ENCODE data around the gene MTERF2. TPM values are rescaled to one million over a fixed set of nuclear protein-coding genes. Genes with fewer than 3 reads are reported as not detected.

The MTERF2 gene
- total RNA-seq, 1 experiment from 2014 or later, result 5.0 TPM

DNA sequence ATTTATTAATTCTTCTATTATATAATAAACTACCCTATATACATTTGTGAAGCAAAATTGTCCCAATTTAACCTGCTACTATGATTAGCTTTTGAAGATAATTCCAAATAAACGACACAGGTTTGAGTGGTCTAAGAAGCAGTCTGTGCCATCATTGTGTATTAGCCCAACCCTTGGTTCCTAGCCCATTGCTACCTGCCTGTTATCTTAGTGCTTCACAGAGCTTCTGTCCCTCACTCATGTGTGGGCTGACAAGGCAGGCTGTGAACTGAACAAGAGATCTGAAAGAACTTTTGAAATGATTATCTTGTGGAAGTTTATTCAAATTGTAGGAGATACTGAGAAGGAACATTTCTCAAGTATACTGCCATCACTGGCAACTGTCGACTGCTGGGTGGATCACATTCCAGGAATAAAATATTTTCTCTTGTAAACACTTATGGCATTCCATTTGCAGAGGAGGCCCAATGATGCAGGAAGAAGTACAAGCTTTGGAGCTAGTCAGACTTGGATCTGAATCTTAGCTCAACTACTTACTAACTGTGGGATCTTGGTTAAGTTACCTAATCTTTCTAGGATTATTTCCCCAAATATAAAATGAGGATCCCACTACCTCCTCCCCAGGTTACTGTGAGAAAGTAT, 7.8 kb upstream of the MTERF2 start:
- no peak overlapping the region for H3K4me2 ChIP-seq (ENCODE audit: insufficient read depth, insufficient read length, low read length)
- Mint-ChIP-seq H3K36me3 (ENCODE audit: insufficient read depth in 1 of 3, low read depth in 3 of 3) (peaks cover 12 to 25% (median 14%) of the 10 kb centered on the region in 3 experiments; a peak in 6 of 7 replicates), H3K27me3 (ENCODE audit: low read depth) (no peaks in the 10 kb centered on the region), H3K27ac (no peak overlapping the region), H3K4me1 (no peaks in the 10 kb centered on the region), H3K4me3 (no peak overlapping the region), H3K9me3 (no peaks in the 10 kb centered on the region)
- no peak overlapping the region for H3K23ac ChIP-seq (ENCODE audit: insufficient read length, low read depth, low read length)
- H3K9me3 ChIP-seq (ENCODE audit: control insufficient read depth, low read depth, low read length), result no peaks in the 10 kb centered on the region
- no peak overlapping the region for H3K9ac ChIP-seq (ENCODE audit: extremely low read depth, insufficient read length, low read length)
- H2BK20ac ChIP-seq (ENCODE audit: low read depth, low read length, poor library complexity, severe bottlenecking), result no peak overlapping the region
- H4K8ac ChIP-seq (replicated peaks; ENCODE audit: insufficient read length, low read depth, low read length), result no peak overlapping the region
- no peak overlapping the region for H3K14ac ChIP-seq (ENCODE audit: insufficient read depth, low read length)
- H4K20me1 ChIP-seq (ENCODE audit: control insufficient read depth, insufficient read depth, insufficient read length), result no peaks in the 10 kb centered on the region
- H3K4ac ChIP-seq (ENCODE audit: low read depth, low read length), result no peak overlapping the region
- H4K91ac ChIP-seq (ENCODE audit: insufficient read length, low read depth, low read length), result no peak overlapping the region
- no peaks in the 10 kb centered on the region for H3K79me2 ChIP-seq (ENCODE audit: insufficient read depth, low read length)
- no peaks in the 10 kb centered on the region for H3K79me1 ChIP-seq (ENCODE audit: insufficient read depth, low read depth, low read length, poor library complexity, severe bottlenecking)
- DNase-seq, result no peak
- H3K4me1 ChIP-seq (ENCODE audit: insufficient read depth, low read length), result no peaks in the 10 kb centered on the region
- H2BK5ac ChIP-seq (ENCODE audit: insufficient read length, low read length), result no peak overlapping the region
- no peak overlapping the region for H2AFZ ChIP-seq (ENCODE audit: low read length)
- H3K56ac ChIP-seq (ENCODE audit: insufficient read length, low read depth, low read length), result no peak overlapping the region
- no peaks in the 10 kb centered on the region for H3K27me3 ChIP-seq (ENCODE audit: insufficient read depth, low read length)
- no peak overlapping the region for H3K27ac ChIP-seq (ENCODE audit: insufficient read length, low read depth, low read length)
- no peak overlapping the region for H4K5ac ChIP-seq (ENCODE audit: insufficient read length, low read depth, low read length)
- TF ChIP-seq, protein P1, sequence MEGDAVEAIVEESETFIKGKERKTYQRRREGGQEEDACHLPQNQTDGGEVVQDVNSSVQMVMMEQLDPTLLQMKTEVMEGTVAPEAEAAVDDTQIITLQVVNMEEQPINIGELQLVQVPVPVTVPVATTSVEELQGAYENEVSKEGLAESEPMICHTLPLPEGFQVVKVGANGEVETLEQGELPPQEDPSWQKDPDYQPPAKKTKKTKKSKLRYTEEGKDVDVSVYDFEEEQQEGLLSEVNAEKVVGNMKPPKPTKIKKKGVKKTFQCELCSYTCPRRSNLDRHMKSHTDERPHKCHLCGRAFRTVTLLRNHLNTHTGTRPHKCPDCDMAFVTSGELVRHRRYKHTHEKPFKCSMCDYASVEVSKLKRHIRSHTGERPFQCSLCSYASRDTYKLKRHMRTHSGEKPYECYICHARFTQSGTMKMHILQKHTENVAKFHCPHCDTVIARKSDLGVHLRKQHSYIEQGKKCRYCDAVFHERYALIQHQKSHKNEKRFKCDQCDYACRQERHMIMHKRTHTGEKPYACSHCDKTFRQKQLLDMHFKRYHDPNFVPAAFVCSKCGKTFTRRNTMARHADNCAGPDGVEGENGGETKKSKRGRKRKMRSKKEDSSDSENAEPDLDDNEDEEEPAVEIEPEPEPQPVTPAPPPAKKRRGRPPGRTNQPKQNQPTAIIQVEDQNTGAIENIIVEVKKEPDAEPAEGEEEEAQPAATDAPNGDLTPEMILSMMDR (conservative IDR thresholded peaks at IDR 0.05), result no peak
- H2BK120ac ChIP-seq (ENCODE audit: low read depth, low read length, poor library complexity, severe bottlenecking), result no peak overlapping the region
- WGBS (ENCODE audit: extremely low coverage, insufficient read length, low lambda C conversion rate), result no CpG with 5 or more reads among the region's 2 CpGs
- H3K18ac ChIP-seq (ENCODE audit: insufficient read length, low read depth, low read length), result no peak overlapping the region
- no peak overlapping the region for H3T11ph ChIP-seq (ENCODE audit: low read length)
- H2BK15ac ChIP-seq (ENCODE audit: low read depth, low read length), result no peak overlapping the region
- H3K23me2 ChIP-seq (ENCODE audit: insufficient read length, low read depth, low read length, poor library complexity, severe bottlenecking), result no peaks in the 10 kb centered on the region
- H2BK12ac ChIP-seq (ENCODE audit: insufficient read length, low read depth, low read length), result no peak overlapping the region
- no peak overlapping the region for H2AK5ac ChIP-seq (ENCODE audit: insufficient read length, low read length)

All from H9 (cell line).